ENCODE measurements around the gene ESPN.

DNA sequence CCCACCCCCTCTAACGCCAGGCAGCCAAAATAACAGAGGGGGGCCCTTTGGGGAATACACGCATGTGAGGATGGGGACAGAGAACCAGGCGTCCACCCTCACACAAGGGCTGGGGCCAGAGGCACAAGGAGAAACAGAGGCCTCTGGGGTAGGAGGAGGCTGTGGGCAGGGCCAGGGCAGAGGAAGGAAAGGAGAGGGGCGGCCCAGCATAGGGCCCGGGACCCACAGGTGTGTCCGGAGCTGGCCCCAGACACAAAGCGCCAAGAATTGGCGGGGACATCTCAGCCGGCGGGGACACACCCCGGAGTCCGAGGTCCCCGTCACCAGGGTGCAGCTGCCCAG, 60.2 kb downstream of the ESPN start:
- TF ChIP-seq, protein P1, sequence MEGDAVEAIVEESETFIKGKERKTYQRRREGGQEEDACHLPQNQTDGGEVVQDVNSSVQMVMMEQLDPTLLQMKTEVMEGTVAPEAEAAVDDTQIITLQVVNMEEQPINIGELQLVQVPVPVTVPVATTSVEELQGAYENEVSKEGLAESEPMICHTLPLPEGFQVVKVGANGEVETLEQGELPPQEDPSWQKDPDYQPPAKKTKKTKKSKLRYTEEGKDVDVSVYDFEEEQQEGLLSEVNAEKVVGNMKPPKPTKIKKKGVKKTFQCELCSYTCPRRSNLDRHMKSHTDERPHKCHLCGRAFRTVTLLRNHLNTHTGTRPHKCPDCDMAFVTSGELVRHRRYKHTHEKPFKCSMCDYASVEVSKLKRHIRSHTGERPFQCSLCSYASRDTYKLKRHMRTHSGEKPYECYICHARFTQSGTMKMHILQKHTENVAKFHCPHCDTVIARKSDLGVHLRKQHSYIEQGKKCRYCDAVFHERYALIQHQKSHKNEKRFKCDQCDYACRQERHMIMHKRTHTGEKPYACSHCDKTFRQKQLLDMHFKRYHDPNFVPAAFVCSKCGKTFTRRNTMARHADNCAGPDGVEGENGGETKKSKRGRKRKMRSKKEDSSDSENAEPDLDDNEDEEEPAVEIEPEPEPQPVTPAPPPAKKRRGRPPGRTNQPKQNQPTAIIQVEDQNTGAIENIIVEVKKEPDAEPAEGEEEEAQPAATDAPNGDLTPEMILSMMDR (IDR thresholded peaks at IDR 0.05) = no peak
- TF ChIP-seq EP300 (IDR thresholded peaks at IDR 0.05) = no peak
- TF ChIP-seq POLR2AphosphoS5 (IDR thresholded peaks at IDR 0.05) = no peak

Data from sigmoid colon (tissue), 4 donors.